MCF 10A (cell line): ENCODE results near the gene CCDC110. TPM values are rescaled to one million over a fixed set of nuclear protein-coding genes. Genes with fewer than 3 reads are reported as not detected.

ENCODE experiments used
- BruUV-seq: library from RNA; stranded (reverse); fragments of 400-500 nt; replicated peaks from 2 replicates; lab custom pipeline; 2021; lab: Mats Ljungman, UMichigan
- CTCF ChIA-PET: fragments of 300-600 bp; sonication (Branson Sonifier 250); formaldehyde crosslinking; extraction: SDS; loops from one replicate; lab custom pipeline; 2021; ENCODE audit warnings: antibody characterized with exemption, inconsistent platforms; lab: Yijun Ruan, JAX
- POLR2A ChIA-PET: fragments of 300-600, 350-650 bp; sonication (Branson Sonifier 250); formaldehyde crosslinking; extraction: SDS; loops from one replicate; lab custom pipeline; 2020; ENCODE audit warnings: antibody characterized with exemption, inconsistent platforms; lab: Yijun Ruan, JAX
- DNase-seq: peaks from one replicate; pipeline ENCODE4 v3.0.0-alpha.2; 2018; ENCODE audit not compliant: unreplicated experiment
- H3K27ac Mint-ChIP-seq: one replicate; pipeline ENCODE4 v1.8.0; 2022; ENCODE audit warnings: mild to moderate bottlenecking, low read depth, mixed read lengths; ENCODE audit not compliant: unreplicated experiment
- H3K27me3 Mint-ChIP-seq: one replicate; pipeline ENCODE4 v1.8.0; 2022; ENCODE audit warnings: mixed read lengths; ENCODE audit not compliant: insufficient read depth, unreplicated experiment
- H3K36me3 Mint-ChIP-seq: one replicate; pipeline ENCODE4 v1.8.0; 2022; ENCODE audit warnings: mild to moderate bottlenecking, moderate library complexity, mixed read lengths; ENCODE audit not compliant: insufficient read depth, unreplicated experiment
- H3K4me1 Mint-ChIP-seq: one replicate; pipeline ENCODE4 v1.8.0; 2022; ENCODE audit warnings: mixed read lengths; ENCODE audit not compliant: insufficient read depth, unreplicated experiment
- H3K4me3 Mint-ChIP-seq: one replicate; pipeline ENCODE4 v1.8.0; 2022; ENCODE audit warnings: mild to moderate bottlenecking, moderate library complexity, mixed read lengths; ENCODE audit not compliant: unreplicated experiment
- H3K9me3 Mint-ChIP-seq: one replicate; pipeline ENCODE4 v1.8.0; 2022; ENCODE audit warnings: mixed read lengths; ENCODE audit not compliant: unreplicated experiment
- intact Hi-C: fragments of 100-400 bp; cut with micrococcal nuclease; formaldehyde crosslinking; loops from 2 replicates; pipeline ENCODE4 v1.14.1; 2022
- total RNA-seq: library from RNA; stranded (reverse); gene quantifications from 2 replicates; pipeline ENCODE4 v1.2.3, GENCODE V29; 2022
- TF ChIP-seq, protein P1 (sequence below): fragments of 200-600 bp; IDR thresholded peaks from one replicate; pipeline ENCODE4 v1.8.0; 2022; ENCODE audit warnings: antibody characterized with exemption, mild to moderate bottlenecking; ENCODE audit not compliant: unreplicated experiment

CCDC110 gene
- total RNA-seq, 1 experiment from 2014 or later, result not detected

DNA sequence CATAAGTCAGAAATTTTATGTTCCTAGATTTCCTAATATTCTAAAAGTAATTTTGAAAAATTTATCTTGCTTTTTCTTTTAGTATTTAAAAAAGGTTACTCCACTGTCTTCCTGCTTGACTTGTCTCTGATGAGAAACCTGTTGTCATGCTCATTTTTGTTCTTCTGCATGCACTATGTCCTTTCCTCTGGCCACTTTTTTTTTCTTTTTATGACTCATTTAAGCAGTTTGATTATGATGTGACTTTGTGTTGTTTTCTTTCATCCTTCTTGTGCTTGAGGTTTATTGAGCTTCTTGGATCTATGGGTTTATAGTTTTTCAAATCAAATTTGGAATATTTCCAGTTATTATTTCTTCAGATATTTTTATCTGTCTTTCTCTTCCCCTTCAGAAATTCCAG is 33.7 kb downstream of the CCDC110 start:
- no peak for DNase-seq

DNA sequence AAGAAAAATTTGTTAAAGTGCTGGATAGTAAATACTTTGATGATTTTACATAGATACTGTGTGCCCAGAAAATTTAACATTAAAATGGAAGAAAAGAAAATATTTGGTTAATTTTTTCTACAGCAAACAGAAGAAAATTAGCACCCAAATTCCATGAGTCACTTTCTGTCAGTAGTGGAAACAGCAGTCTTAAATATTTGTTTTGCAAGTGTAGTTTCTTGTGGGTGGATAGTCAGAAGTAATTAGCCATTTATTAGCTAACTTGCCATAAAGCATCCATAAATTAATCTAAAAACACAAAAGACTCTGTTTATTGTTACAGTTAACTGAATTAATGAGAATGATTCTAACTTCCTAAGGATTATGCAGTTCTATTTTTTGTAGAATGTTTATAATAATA is 36.1 kb downstream of the CCDC110 start:
- Mint-ChIP-seq H3K27me3 (no peaks in the 10 kb centered on the region), H3K4me1 (no peaks in the 10 kb centered on the region), H3K4me3 (no peak overlapping the region), H3K27ac (no peak overlapping the region), H3K36me3 (no peaks in the 10 kb centered on the region), H3K9me3 (no peaks in the 10 kb centered on the region)
- TF ChIP-seq, protein P1, sequence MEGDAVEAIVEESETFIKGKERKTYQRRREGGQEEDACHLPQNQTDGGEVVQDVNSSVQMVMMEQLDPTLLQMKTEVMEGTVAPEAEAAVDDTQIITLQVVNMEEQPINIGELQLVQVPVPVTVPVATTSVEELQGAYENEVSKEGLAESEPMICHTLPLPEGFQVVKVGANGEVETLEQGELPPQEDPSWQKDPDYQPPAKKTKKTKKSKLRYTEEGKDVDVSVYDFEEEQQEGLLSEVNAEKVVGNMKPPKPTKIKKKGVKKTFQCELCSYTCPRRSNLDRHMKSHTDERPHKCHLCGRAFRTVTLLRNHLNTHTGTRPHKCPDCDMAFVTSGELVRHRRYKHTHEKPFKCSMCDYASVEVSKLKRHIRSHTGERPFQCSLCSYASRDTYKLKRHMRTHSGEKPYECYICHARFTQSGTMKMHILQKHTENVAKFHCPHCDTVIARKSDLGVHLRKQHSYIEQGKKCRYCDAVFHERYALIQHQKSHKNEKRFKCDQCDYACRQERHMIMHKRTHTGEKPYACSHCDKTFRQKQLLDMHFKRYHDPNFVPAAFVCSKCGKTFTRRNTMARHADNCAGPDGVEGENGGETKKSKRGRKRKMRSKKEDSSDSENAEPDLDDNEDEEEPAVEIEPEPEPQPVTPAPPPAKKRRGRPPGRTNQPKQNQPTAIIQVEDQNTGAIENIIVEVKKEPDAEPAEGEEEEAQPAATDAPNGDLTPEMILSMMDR, result no peak
- CTCF ChIA-PET, result interaction anchor here (0.5 kb wide), 1 partner anchor 50 kb away, joined by 4 read pairs; no protein-coding TSS in a partner anchor
- intact Hi-C loops, result no loop called here
- POLR2A ChIA-PET, result interaction anchor here (1.8 kb wide), 1 partner anchor 10 kb away, joined by 9 read pairs; the partner anchor contains the start of gene UFSP2
- no peak for DNase-seq
- no TSS peak for BruUV-seq

More for the DNA sequence above, 33.7 kb downstream of the CCDC110 start:
- BruUV-seq, result no TSS peak
- ChIA-PET CTCF (no interaction called here), POLR2A (interaction anchor here (0.9 kb wide), 1 partner anchor 16 kb away, joined by 3 read pairs; no protein-coding TSS in a partner anchor)
- Mint-ChIP-seq H3K27me3 (no peaks in the 10 kb centered on the region), H3K4me1 (no peaks in the 10 kb centered on the region), H3K9me3 (no peaks in the 10 kb centered on the region), H3K36me3 (peaks cover 6% of the 10 kb centered on the region), H3K4me3 (no peak overlapping the region), H3K27ac (no peak overlapping the region)
- intact Hi-C loops, result no loop called here
- TF ChIP-seq, protein P1, result no peak

DNA sequence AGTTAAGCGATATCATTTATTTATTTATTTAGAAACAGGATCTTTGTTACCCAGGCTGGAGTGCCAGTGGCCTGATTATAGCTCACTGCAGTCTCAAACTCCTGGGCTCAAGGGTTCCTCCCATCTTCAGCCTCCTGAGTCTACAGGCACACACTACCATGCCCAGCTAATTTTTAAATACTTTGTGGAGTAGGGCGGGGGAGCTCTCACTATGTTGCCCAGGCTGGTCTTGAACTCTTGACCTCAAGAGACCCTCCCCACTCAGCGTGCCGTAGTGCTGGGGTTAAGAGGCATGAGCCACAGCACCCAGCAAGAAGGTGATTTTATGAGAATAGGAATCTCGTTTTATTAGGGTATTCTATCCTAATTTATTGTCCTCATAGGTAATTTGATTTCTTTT is 41.9 kb downstream of the CCDC110 start:
- Mint-ChIP-seq H3K4me1 (peaks cover 6% of the 10 kb centered on the region), H3K4me3 (no peak overlapping the region), H3K9me3 (no peaks in the 10 kb centered on the region), H3K27me3 (no peaks in the 10 kb centered on the region), H3K36me3 (peaks cover 12% of the 10 kb centered on the region), H3K27ac (no peak overlapping the region)
- ChIA-PET CTCF (interaction anchor here (0.7 to 2.2 kb wide), 2 partner anchors 56 to 168 kb away, joined by 3 to 8 read pairs; no protein-coding TSS in a partner anchor), POLR2A (no interaction called here)
- TF ChIP-seq, protein P1, result no peak
- intact Hi-C loops, result no loop called here
- no TSS peak for BruUV-seq
- DNase-seq, result no peak

DNA sequence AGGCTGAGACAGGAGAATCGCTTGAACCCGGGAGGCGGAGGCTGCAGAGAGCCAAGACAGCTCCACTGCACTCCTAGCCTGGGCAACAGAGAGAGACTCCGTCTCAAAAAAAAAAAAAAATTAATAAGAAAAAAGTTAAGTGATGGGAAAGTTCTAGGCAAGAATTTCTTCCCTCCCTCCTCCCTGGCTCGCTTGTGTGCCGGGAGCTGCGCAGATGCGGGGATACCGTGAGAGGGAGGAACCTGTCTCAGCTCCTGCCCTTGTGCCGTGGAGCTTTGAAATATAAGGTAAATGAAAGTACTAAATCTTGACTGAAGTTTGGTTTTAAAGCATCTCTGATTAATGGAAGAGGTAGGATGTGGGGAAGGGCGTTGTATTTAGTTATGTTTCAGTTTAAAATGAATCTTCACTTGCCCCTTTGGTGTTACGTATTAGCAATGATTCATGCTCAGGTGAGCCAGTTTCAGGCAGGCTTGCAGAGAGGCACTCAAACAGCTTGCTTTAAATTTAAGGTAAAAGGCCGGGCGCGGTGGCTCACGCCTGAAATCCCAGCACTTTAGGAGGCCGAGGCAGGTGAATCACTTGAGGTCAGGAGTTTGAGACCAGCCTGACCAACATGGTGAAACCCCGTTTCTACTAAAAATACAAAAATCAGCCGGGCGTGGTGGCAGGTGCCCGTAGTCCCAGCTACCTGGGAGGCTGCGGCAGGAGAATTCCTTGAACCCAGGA is 44.4 kb downstream of the CCDC110 start:
- ChIA-PET POLR2A (interaction anchor here (0.6 to 4.7 kb wide), 5 partner anchors 16 to 217 kb away, joined by 3 to 81 read pairs (median 3); partner anchors contain the start of genes ANKRD37, LRP2BP and SNX25), CTCF (interaction anchor here (0.6 to 3.9 kb wide), 6 partner anchors 18 to 382 kb away, joined by 3 to 24 read pairs (median 3); no protein-coding TSS in a partner anchor)
- intact Hi-C loops, result loop anchor here (1.0 kb wide), 1 partner anchor 170 kb away; no protein-coding TSS in a partner anchor
- H3K9me3 Mint-ChIP-seq, result no peaks in the 10 kb centered on the region
- no peak for DNase-seq
- peaks cover 18% of the 10 kb centered on the region for H3K4me1 Mint-ChIP-seq
- H3K27me3 Mint-ChIP-seq, result no peaks in the 10 kb centered on the region
- no peak overlapping the region for H3K27ac Mint-ChIP-seq
- no TSS peak for BruUV-seq
- peaks cover 12% of the 10 kb centered on the region for H3K36me3 Mint-ChIP-seq
- no peak overlapping the region for H3K4me3 Mint-ChIP-seq
- TF ChIP-seq, protein P1, result no peak
